SKM-1 (cell line): ENCODE measurements around the gene PEX5.
A peak's percentile ranks its signal among the peaks of the same experiment; 100 is the strongest.
"Not testable (repeated sequence)": the region's sequence is repeated elsewhere in the genome, so short reads cannot be mapped to it uniquely, and the experiment has no call there.

ENCODE experiments used
- DNase-seq: peaks from one replicate; lab custom pipeline; 2025; ENCODE audit not compliant: unreplicated experiment; lab: John Stamatoyannopoulos, UW

Gene PEX5

GRCh38 chr12:7158781-7159609 is 30.5 kb upstream of the PEX5 start:
- no peak for DNase-seq

GRCh38 chr12:7160183-7160582 is 29.3 kb upstream of the PEX5 start:
- no peak for DNase-seq

- no peak for DNase-seq
Observed at GRCh38 chr12:7161327-7161726, 28.2 kb upstream of the PEX5 start.

- no peak for DNase-seq
Observed at GRCh38 chr12:7161811-7162210, 27.7 kb upstream of the PEX5 start.

- DNase-seq, result no peak
Observed at GRCh38 chr12:7162691-7163114, 26.8 kb upstream of the PEX5 start.

GRCh38 chr12:7169951-7170350 is 19.5 kb upstream of the PEX5 start:
- DNase-seq, result no peak

- DNase-seq, result no peak
Observed at GRCh38 chr12:7171854-7172253, 17.6 kb upstream of the PEX5 start.

- DNase-seq, result no peak
Observed at GRCh38 chr12:7175493-7175892, 14.0 kb upstream of the PEX5 start.

GRCh38 chr12:7176595-7176994 is 12.9 kb upstream of the PEX5 start:
- no peak for DNase-seq

GRCh38 chr12:7178481-7178880 is 11.0 kb upstream of the PEX5 start:
- no peak for DNase-seq

- DNase-seq, result no peak
Observed at GRCh38 chr12:7180685-7181084, 8.8 kb upstream of the PEX5 start.

- not testable (repeated sequence) for DNase-seq
Observed at GRCh38 chr12:7186058-7186457, 3.4 kb upstream of the PEX5 start.

GRCh38 chr12:7188562-7189397 is 706 bp upstream of the PEX5 start:
- peak; percentile 4 for DNase-seq

- no peak for DNase-seq
Observed at GRCh38 chr12:7190268-7191055, 976 bp downstream of the PEX5 start.

GRCh38 chr12:7193674-7194073 is 4.2 kb downstream of the PEX5 start:
- DNase-seq, result no peak

- no peak for DNase-seq
Observed at GRCh38 chr12:7197841-7198240, 8.4 kb downstream of the PEX5 start.

- no peak for DNase-seq
Observed at GRCh38 chr12:7203109-7203508, 13.6 kb downstream of the PEX5 start.

- DNase-seq, result no peak
Observed at GRCh38 chr12:7205091-7205490, 15.6 kb downstream of the PEX5 start.

- DNase-seq, result no peak
Observed at GRCh38 chr12:7206691-7207090, 17.2 kb downstream of the PEX5 start.

GRCh38 chr12:7207866-7208625 is 18.6 kb downstream of the PEX5 start:
- no peak for DNase-seq

- DNase-seq, result no peak
Observed at GRCh38 chr12:7209958-7210357, 20.5 kb downstream of the PEX5 start.
